ENCODE results near the gene HCRTR1.

DNA sequence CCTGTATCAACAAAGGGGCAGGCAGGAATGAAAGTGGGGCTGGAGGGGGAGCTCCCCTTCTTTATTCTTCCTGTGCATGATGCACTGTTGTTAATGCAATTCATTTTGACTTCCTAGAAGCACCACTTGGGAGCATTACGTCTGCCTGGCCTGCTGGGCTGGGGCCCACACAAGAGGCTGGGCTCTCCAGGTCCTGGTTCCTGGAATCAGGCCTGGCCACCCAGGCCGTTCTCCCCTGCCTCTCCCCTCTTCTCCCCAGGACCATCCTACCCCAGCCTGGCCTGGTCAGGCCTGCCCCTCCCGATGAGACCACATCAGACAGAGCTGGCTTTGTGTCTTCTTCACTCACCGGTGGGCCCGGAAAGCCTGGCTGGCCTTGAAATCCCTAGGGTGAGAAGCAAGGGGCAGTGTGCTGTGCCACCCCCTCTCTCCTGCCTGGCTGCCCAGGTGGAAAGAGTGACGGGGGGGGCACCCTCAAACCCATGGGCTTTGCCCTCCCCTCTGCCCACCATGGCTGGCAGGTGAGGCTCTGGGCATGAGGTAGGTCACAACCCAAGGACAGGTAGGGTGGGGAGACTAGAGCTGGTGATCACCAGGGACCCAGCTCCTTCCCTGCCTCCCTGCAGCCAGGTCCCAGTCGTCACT is 47.9 kb downstream of the HCRTR1 start:
- no peak for TF ChIP-seq CTCF (IDR thresholded peaks at IDR 0.05)
- no peak for TF ChIP-seq POLR2A (IDR thresholded peaks at IDR 0.05)
